ENCODE measurements around the gene PNMA8C. TPM values are rescaled to one million over a fixed set of nuclear protein-coding genes. Genes with fewer than 3 reads are reported as not detected.

Gene PNMA8C
- total and polyA plus RNA-seq, 5 experiments from 2014 or later = not detected

GRCh38 chr19:46391296-46392251, 37.2 kb downstream of the PNMA8C start:
- Mint-ChIP-seq H3K9me3 (no peaks in the 10 kb centered on the region), H3K36me3 (peaks cover 0 to 46% (median 9%) of the 10 kb centered on the region in 3 donors), H3K4me1 (peaks cover 8 to 12% (median 9%) of the 10 kb centered on the region in 4 donors), H3K4me3 (no peak overlapping the region), H3K27ac (peak overlapping the region in 1 of 10 donors; percentile 20), H3K27me3 (no peaks in the 10 kb centered on the region)
- DNase-seq (no peak), ATAC-seq (no peak)
- POLR2A ChIA-PET = no interaction called here

GRCh38 chr19:46390866-46391265, 37.9 kb downstream of the PNMA8C start:
- DNase-seq = no peak
- H3K9me3 Mint-ChIP-seq = no peaks in the 10 kb centered on the region
- no peak for ATAC-seq
- no peaks in the 10 kb centered on the region for H3K27me3 Mint-ChIP-seq
- no peak overlapping the region for H3K27ac Mint-ChIP-seq
- no peak overlapping the region for H3K4me3 Mint-ChIP-seq
- peaks cover 0 to 51% (median 9%) of the 10 kb centered on the region in 3 donors for H3K36me3 Mint-ChIP-seq
- POLR2A ChIA-PET = no interaction called here
- peaks cover 8 to 12% (median 9%) of the 10 kb centered on the region in 4 donors for H3K4me1 Mint-ChIP-seq

DNA sequence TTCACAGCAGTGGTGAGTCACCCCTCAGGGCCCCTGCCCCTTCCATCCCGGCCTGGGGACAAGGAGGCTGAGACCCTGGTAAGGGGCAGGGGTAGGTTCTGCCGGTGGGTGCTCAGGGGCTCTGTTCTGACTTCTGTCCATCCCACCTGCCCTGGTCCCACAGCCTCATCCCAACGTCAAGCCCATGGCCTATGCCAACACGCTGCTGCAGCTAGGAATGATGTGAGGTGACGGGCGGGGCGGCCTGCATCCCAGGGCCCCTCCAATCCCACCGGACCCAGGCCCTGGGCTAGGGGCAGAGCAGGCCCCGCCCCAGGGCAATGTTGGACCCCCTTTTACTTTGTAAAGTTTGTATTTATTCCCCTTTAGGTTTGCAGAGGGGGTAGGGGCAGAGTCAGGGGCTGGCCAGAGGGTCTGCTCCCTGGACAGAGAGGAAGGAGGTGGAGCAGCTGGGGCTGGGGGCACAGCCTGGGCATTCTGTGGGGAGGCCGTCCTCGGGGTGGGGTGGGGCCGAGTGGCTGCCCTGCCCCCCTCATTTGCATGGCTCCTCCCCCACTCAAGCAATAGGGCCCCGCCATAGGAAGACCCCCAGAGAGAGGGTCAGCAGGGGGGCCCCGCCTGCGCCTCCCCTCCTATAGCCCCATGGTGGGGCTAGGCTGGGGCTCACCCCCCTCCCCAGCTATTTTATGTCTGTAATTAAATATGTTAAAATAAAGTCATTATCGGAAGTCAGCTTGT, 38.4 kb downstream of the PNMA8C start:
- POLR2A ChIA-PET = no interaction called here
- Mint-ChIP-seq H3K27ac (no peak overlapping the region), H3K4me1 (peaks cover 8 to 10% (median 9%) of the 10 kb centered on the region in 4 donors), H3K9me3 (no peaks in the 10 kb centered on the region), H3K36me3 (peaks cover 0 to 56% (median 9%) of the 10 kb centered on the region in 3 donors), H3K4me3 (no peak overlapping the region), H3K27me3 (no peaks in the 10 kb centered on the region)
- DNase-seq (no peak), ATAC-seq (no peak)

DNA sequence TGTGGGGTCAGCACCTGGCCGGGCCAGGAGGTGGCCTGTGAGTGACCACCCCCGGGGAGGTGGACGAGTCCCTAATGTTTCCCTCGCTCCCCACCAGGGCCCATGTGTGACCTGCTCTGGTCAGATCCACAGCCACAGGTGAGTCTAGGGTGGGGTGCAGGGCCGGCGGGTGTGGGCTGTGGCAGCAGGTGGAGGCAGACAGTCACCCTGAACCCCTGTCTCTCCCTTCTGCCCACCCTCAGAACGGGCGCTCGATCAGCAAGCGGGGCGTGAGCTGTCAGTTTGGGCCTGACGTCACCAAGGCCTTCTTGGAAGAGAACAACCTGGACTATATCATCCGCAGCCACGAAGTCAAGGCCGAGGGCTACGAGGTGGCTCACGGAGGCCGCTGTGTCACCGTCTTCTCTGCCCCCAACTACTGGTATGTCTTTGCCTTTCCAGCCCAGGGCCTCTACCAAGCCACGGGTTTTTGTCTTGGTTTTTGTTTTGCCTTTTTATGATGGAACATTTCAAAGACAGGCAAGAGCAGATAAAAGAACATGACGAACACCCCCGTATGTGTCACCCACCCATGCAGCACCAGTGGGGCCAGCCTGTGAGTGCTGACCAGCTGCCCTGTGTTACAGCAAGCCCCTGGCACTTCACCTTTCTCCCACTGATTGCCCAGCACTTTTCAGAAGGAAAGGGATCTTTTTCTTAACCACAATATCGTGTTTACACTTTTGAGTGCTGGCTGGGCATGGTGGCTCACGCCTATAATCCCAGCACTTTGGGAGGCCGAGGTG, 40.2 kb downstream of the PNMA8C start:
- ATAC-seq (no peak), DNase-seq (no peak)
- H3K9me3 Mint-ChIP-seq = no peaks in the 10 kb centered on the region
- H3K4me1 Mint-ChIP-seq = peaks cover 8 to 10% (median 9%) of the 10 kb centered on the region in 4 donors
- no peak overlapping the region for H3K27ac Mint-ChIP-seq
- no peak overlapping the region for H3K4me3 Mint-ChIP-seq
- no peaks in the 10 kb centered on the region for H3K27me3 Mint-ChIP-seq
- POLR2A ChIA-PET = interaction anchor here (0.7 kb wide), 1 partner anchor 106 kb away, joined by 5 read pairs; no protein-coding TSS in a partner anchor
- peaks cover 0 to 73% (median 15%) of the 10 kb centered on the region in 3 donors for H3K36me3 Mint-ChIP-seq

DNA sequence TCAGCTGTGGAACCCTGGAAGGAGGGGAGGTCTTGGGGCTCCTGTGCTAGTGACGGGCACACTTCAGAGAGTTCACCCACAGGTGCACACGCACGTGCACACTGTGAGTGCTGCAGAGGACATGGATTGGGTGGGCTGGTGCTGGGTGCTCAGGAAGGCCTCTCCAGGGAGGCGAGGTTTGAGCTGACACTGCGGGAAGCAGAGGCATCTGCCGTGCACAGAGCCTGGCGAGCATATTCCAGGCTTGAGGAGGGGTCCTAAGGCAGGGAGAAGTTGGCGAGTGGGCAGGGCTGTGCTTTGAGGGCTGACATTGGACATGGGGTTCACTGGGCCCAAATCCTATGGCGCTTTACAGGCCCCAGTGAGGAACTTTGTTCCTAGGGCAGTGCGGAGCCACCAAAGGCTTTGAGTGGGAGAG, 41.0 kb downstream of the PNMA8C start:
- POLR2A ChIA-PET = no interaction called here
- no peaks in the 10 kb centered on the region for H3K27me3 Mint-ChIP-seq
- no peak for ATAC-seq
- H3K27ac Mint-ChIP-seq = peak overlapping the region in 1 of 10 donors; percentile 53
- H3K4me1 Mint-ChIP-seq = peaks cover 4 to 6% (median 5%) of the 10 kb centered on the region in 4 donors
- no peak for DNase-seq
- no peak overlapping the region for H3K4me3 Mint-ChIP-seq
- no peaks in the 10 kb centered on the region for H3K9me3 Mint-ChIP-seq
- peaks cover 0 to 79% (median 18%) of the 10 kb centered on the region in 3 donors for H3K36me3 Mint-ChIP-seq

DNA sequence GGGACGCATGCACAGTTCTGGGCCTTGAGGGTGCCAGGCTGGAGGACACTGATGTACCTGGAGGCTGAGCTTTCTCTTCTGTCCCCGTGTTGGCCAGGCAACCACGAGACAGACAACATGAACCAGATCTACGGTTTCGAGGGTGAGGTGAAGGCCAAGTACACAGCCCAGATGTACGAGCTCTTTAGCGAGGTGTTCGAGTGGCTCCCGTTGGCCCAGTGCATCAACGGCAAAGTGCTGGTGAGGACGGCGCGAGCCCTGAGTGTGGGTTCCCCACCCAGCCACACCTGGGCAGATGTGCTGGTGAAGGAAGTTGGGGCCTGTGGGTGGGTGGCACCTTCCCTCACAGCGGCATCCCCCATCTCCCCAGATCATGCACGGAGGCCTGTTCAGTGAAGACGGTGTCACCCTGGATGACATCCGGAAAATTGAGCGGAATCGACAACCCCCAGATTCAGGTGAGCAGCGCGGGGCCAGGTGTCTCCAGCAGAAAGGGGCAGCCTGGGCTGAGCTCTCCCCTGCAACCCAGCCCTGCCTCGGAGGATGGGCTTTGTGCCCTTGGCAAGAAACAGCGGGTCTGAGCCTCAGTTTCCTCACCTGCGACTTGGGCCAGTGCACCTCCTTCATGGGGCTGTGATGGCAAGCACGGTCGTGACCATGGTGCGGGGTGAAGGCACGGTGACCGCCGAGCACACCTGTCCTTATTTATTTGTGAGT, 41.6 kb downstream of the PNMA8C start:
- Mint-ChIP-seq H3K9me3 (no peaks in the 10 kb centered on the region), H3K27ac (peak overlapping the region in 2 of 10 donors; percentile 10 to 53), H3K4me1 (peaks cover 0 to 1% (median under 1%) of the 10 kb centered on the region in 4 donors), H3K36me3 (peaks cover 0 to 79% (median 22%) of the 10 kb centered on the region in 3 donors), H3K27me3 (no peaks in the 10 kb centered on the region), H3K4me3 (no peak overlapping the region)
- no peak for ATAC-seq
- POLR2A ChIA-PET = no interaction called here
- DNase-seq = no peak

DNA sequence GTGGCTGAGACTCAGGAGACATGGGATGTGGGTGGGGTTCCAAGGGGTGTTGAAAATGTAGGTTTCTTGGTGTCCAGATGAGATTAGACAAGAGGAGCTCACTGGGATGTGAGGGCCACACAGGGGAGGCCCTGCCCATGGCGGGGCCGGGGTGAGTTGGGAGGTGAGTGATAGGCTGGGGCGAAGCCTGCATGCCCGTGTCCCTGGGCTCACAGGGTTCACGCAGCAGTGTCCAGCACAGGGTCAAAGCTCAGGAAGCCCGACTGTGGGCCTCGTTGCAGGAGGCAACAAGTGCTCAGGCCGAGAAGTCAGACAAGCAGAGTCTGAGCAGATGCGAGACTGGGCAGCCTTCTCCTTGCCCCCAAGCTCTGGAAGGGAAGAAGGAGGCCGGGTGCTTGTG, 42.6 kb downstream of the PNMA8C start:
- ATAC-seq (no peak), DNase-seq (no peak)
- no peak overlapping the region for H3K4me3 Mint-ChIP-seq
- H3K9me3 Mint-ChIP-seq = no peaks in the 10 kb centered on the region
- peaks cover 0 to 78% (median 24%) of the 10 kb centered on the region in 3 donors for H3K36me3 Mint-ChIP-seq
- no peaks in the 10 kb centered on the region for H3K27me3 Mint-ChIP-seq
- H3K27ac Mint-ChIP-seq = peak overlapping the region in 2 of 10 donors; percentile 63 to 74
- peaks cover 0 to 1% (median 0%) of the 10 kb centered on the region in 4 donors for H3K4me1 Mint-ChIP-seq
- POLR2A ChIA-PET = interaction anchor here (0.7 kb wide), 1 partner anchor 12 kb away, joined by 3 read pairs; no protein-coding TSS in a partner anchor

DNA sequence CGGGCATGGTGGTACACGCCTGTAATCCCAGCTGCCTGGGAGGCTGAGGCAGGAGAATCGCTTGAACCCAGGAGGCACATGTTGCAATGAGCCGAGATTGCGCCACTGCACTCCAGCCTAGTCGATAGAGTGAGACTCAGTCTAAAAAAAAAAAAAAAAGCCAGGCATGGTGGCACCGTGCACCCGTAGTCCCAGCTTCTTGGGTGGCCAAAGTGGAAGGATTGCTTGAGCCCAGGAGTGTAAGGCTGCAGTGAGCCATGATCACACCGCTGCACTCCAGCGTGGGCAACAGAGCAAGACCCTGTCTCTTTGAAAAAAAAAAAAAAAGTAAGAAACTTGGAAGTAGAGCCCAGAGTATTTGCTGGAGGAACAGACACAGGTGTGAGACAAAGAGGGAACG, 43.1 kb downstream of the PNMA8C start:
- no peaks in the 10 kb centered on the region for H3K27me3 Mint-ChIP-seq
- H3K9me3 Mint-ChIP-seq = no peaks in the 10 kb centered on the region
- peaks cover 5 to 82% (median 29%) of the 10 kb centered on the region in 3 donors for H3K36me3 Mint-ChIP-seq
- ATAC-seq (no peak), DNase-seq (no peak)
- peak overlapping the region in 3 of 10 donors; percentile 18 to 74 (median 63) for H3K27ac Mint-ChIP-seq
- POLR2A ChIA-PET = interaction anchor here (0.7 kb wide), 2 partner anchors 11 to 864 kb away, joined by 3 to 4 read pairs; no protein-coding TSS in a partner anchor
- no peak overlapping the region for H3K4me3 Mint-ChIP-seq
- H3K4me1 Mint-ChIP-seq = peaks cover 0 to 2% (median under 1%) of the 10 kb centered on the region in 4 donors

DNA sequence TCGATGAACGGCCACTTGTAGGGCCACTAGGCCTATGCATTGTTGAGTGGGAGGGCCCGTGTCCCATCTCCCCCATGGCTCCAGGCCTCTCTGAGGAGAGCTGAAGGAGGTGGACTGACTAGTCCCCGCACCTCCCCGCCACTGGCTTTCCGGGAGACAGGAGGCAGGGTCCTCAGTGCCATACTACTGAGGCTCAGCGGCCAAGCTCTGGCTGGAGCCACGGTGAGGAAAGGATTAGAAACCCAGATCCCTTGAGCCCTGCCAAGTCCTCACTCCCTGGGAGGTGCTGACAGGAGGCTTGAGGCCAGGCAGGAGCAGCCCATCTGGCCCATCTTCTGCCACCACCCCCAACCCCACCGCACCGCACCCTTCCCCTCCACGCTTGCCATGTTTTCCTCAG, 44.3 kb downstream of the PNMA8C start:
- peaks cover 0 to 5% (median 3%) of the 10 kb centered on the region in 4 donors for H3K4me1 Mint-ChIP-seq
- no peak for ATAC-seq
- H3K36me3 Mint-ChIP-seq = peaks cover 10 to 88% (median 32%) of the 10 kb centered on the region in 3 donors
- H3K9me3 Mint-ChIP-seq = no peaks in the 10 kb centered on the region
- no peak overlapping the region for H3K4me3 Mint-ChIP-seq
- no peaks in the 10 kb centered on the region for H3K27me3 Mint-ChIP-seq
- H3K27ac Mint-ChIP-seq = no peak overlapping the region
- no peak for DNase-seq
- POLR2A ChIA-PET = interaction anchor here (0.6 to 0.7 kb wide), 3 partner anchors 12 to 31 kb away, joined by 3 to 4 read pairs (median 3); no protein-coding TSS in a partner anchor

DNA sequence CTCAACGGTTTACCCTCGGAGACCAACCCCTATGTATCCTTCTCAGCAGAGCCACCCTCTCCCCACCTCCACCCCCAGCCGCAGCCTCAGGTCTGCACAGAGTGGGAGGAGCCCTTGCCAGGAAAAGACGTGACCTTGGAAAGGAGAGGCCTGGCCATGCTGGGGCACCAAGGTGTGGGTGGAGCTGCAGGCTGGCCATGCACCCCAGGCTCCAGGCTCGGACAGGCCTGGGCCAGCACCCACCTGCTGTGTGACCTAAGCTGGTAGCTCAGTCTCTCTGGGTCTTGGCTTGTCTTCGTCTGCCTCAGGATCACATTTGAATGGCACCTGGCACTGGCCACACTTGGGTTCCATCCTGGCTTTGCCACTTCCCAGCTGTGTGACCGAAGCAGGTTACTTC, 44.9 kb downstream of the PNMA8C start:
- POLR2A ChIA-PET = interaction anchor here (0.6 to 0.7 kb wide), 2 partner anchors 11 to 31 kb away, joined by 3 read pairs; no protein-coding TSS in a partner anchor
- ATAC-seq (no peak), DNase-seq (no peak)
- Mint-ChIP-seq H3K36me3 (peaks cover 10 to 89% (median 32%) of the 10 kb centered on the region in 3 donors), H3K4me1 (peaks cover 0 to 5% (median 3%) of the 10 kb centered on the region in 4 donors), H3K27me3 (no peaks in the 10 kb centered on the region), H3K27ac (no peak overlapping the region), H3K4me3 (no peak overlapping the region), H3K9me3 (no peaks in the 10 kb centered on the region)

GRCh38 chr19:46383171-46383815, 45.4 kb downstream of the PNMA8C start:
- Mint-ChIP-seq H3K36me3 (peaks cover 10 to 90% (median 33%) of the 10 kb centered on the region in 3 donors), H3K27me3 (no peaks in the 10 kb centered on the region), H3K9me3 (no peaks in the 10 kb centered on the region), H3K27ac (peak overlapping the region in 2 of 10 donors; percentile 1 to 22), H3K4me3 (no peak overlapping the region), H3K4me1 (peaks cover 0 to 5% (median 3%) of the 10 kb centered on the region in 4 donors)
- DNase-seq = no peak
- ATAC-seq = no peak
- POLR2A ChIA-PET = no interaction called here

Measured in naive thymus-derived CD8-positive, alpha-beta T cell (primary cell).